ENCODE data around the gene SDCBP2.

Gene SDCBP2

DNA sequence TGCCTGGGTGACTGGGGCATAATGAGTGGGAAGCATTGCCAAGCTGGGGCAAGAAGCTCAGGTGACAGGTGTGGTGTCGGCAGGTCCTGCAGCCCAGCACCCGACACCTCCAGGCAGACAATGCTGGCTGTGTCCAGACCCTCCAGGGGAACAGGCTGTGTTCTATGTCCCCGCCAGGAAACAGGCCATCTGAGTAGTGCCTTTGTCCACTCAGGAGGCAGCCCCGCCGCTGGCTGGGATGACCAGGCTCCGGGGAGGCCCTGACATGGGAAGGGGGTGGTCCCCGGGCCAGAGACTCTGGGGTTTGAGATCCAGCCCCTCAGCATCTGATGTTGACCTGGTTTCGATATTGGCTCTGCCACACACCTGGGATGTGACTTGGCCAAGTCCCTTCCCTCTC, 34.4 kb downstream of the SDCBP2 start:
- H3K4me1 ChIP-seq (ENCODE audit: control insufficient read depth, insufficient read depth, low read length), result no peaks in the 10 kb centered on the region
- no peak overlapping the region for H3K27ac ChIP-seq (ENCODE audit: low read depth, low read length)

DNA sequence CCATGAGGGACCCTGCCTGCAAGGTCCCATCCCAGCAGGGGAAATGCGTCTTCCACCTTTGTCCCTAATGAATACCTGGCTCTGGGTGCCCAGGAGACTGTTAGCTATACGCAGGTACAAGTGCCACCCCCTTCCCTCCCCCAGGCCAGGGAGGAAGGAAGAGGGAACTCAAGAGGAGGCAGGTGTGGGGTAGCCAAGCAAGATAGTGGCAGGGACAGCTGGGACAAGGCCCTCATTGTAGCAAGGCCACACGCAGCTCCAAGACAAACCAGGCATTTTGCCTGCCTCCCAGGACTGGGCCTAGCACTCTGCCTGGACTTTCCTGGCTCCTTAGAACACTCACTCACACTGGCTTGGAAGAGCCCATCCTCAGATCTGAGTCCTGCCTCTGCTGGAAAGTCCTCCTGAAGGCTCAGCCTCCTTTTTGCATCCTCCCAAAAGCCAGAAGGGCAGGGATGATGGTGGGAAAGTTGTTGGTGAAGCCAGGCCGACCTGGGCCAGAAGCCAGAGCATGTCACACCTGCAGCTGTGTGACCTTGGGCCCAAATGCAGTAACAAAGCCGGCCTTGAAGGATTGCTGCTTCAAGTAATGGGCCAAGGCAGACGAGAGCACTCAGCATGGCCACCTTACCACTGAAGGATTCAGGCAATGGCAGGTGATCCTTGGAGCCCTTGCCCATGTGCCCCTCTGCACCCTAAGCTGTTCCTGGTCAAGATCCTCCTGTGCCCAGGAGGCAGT, 35.1 kb downstream of the SDCBP2 start:
- Histone ChIP-seq H3K9ac (ENCODE audit: low read length) (no peak overlapping the region), H3K4me1 (ENCODE audit: control insufficient read depth, insufficient read depth, low read length) (no peaks in the 10 kb centered on the region), H3K36me3 (ENCODE audit: control insufficient read depth, insufficient read depth, low read length) (peaks cover 2% of the 10 kb centered on the region), H3K27ac (ENCODE audit: low read depth, low read length) (no peak overlapping the region), H3K27me3 (ENCODE audit: control insufficient read depth, insufficient read depth, low read length) (no peaks in the 10 kb centered on the region), H3K4me3 (ENCODE audit: low read length) (no peak overlapping the region)

More for the DNA sequence above, 34.4 kb downstream of the SDCBP2 start:
- Histone ChIP-seq H3K36me3 (ENCODE audit: control insufficient read depth, insufficient read depth, low read length) (peaks cover 2% of the 10 kb centered on the region), H3K4me3 (ENCODE audit: low read length) (no peak overlapping the region), H3K9ac (ENCODE audit: low read length) (no peak overlapping the region), H3K27me3 (ENCODE audit: control insufficient read depth, insufficient read depth, low read length) (no peaks in the 10 kb centered on the region)

DNA sequence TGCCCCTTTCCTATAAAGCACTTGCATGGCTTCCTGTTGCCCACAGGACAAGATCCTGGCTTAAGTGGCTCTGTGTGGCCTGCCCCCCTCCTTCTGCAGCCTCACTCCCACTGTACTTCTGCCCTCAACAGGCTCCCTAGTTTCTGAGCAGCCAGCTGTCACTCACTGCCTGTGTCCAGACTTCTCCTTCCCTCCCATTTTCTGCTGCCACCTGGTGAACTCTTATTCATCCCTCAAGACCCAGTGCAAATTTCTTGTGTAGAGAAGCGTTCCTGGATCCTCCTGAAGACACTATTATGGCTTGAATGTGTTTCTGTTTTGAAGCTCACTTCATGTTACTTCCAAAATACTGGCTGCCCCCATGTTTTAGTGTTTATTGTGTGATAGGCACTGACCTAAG, 36.3 kb downstream of the SDCBP2 start:
- H3K4me3 ChIP-seq (ENCODE audit: low read length), result no peak overlapping the region
- no peaks in the 10 kb centered on the region for H3K4me1 ChIP-seq (ENCODE audit: control insufficient read depth, insufficient read depth, low read length)
- no peaks in the 10 kb centered on the region for H3K27me3 ChIP-seq (ENCODE audit: control insufficient read depth, insufficient read depth, low read length)
- no peak overlapping the region for H3K27ac ChIP-seq (ENCODE audit: low read depth, low read length)
- H3K36me3 ChIP-seq (ENCODE audit: control insufficient read depth, insufficient read depth, low read length), result peaks cover 2% of the 10 kb centered on the region
- H3K9ac ChIP-seq (ENCODE audit: low read length), result no peak overlapping the region

DNA sequence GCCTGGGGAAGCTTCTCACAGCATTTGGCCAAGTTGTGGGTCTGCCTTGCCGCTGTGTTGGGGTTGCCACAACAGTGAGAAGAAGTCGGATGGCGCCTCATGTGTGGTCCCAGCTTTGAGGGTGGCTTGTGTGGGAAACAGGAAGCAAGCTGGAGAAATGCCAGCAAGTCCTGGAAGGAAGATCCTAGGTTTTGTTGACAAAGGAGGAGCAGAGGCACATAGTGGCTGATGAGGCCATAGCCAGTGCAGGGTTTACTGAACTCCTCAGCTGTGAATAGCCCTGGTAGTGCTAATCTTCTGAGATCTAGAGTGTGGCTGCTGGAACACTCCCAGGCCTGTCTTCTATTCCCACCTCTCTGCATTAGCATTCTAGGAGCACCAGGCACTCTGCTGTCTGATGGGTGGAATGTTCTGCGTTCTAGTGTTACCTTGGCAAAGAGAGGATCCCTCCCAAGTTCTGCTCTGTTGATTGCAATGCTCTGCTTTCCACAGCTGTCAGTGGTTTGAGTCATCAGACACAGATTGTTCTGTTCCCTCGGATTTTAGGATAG, 37.7 kb downstream of the SDCBP2 start:
- Histone ChIP-seq H3K4me3 (ENCODE audit: low read length) (no peak overlapping the region), H3K27me3 (ENCODE audit: control insufficient read depth, insufficient read depth, low read length) (no peaks in the 10 kb centered on the region), H3K36me3 (ENCODE audit: control insufficient read depth, insufficient read depth, low read length) (peaks cover 2% of the 10 kb centered on the region), H3K9ac (ENCODE audit: low read length) (no peak overlapping the region), H3K27ac (ENCODE audit: low read depth, low read length) (no peak overlapping the region), H3K4me1 (ENCODE audit: control insufficient read depth, insufficient read depth, low read length) (no peaks in the 10 kb centered on the region)

DNA sequence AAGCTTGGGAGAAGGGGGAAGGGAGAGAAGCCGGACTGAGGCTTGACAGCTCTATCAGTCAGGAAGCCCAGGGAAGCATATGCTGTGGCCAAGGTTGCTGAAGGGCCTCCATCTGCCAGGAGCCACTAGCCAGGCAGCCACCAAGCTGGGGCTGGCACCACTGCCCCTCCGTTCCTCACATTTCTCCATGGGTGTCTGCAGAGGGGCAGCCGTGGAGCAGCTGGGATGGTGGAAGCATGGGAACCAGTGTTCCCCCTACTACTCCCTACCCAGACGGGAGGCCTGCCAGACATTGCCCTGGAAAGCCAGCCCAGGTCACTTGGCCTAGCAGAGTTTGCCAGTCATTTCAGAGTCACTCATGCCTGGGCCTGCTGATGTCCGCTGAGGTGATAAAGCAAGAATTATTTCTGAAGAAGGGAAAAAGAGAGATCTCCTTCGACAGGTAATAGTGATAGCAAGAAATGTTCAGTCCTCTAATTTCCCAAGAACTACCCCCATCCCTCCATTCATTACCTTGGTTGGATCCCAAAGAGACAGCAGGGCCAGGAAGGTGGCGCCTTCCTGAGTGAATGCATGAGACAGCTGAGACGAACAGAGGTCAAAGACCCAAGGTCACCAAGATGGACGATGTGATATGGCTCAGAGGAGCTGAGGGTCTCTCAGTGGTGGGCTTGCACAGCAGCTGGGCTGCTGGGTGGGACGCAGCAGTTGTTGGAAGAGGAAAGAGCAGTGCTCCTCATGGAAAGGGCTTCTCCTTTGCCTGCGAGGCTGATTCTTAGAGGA, 41.0 kb downstream of the SDCBP2 start:
- H3K27ac ChIP-seq (ENCODE audit: low read depth, low read length), result no peak overlapping the region
- no peaks in the 10 kb centered on the region for H3K27me3 ChIP-seq (ENCODE audit: control insufficient read depth, insufficient read depth, low read length)
- H3K9ac ChIP-seq (ENCODE audit: low read length), result no peak overlapping the region
- no peak overlapping the region for H3K4me3 ChIP-seq (ENCODE audit: low read length)
- H3K36me3 ChIP-seq (ENCODE audit: control insufficient read depth, insufficient read depth, low read length), result no peaks in the 10 kb centered on the region
- H3K4me1 ChIP-seq (ENCODE audit: control insufficient read depth, insufficient read depth, low read length), result no peaks in the 10 kb centered on the region

DNA sequence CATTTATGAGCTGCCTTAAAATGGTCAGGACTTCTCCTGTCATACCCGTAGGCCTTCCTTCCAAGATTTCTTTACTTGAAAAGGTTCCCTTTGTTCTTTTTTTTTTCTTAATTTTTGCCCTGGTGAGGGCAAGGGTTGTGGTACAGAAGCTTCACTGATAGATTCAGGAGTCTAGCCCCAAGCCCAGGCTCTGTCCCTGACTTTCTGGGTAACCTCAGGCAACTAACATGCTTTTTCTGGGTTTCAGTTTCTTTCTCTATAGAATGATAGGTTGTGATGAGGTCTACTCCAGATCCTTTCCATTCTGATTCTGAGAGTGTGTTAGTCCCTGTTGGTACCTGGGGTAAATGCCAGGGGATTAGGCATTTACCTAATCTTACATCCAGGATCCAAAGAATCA, 41.6 kb downstream of the SDCBP2 start:
- no peak overlapping the region for H3K27ac ChIP-seq (ENCODE audit: low read depth, low read length)
- H3K4me1 ChIP-seq (ENCODE audit: control insufficient read depth, insufficient read depth, low read length), result no peaks in the 10 kb centered on the region
- no peaks in the 10 kb centered on the region for H3K36me3 ChIP-seq (ENCODE audit: control insufficient read depth, insufficient read depth, low read length)
- no peaks in the 10 kb centered on the region for H3K27me3 ChIP-seq (ENCODE audit: control insufficient read depth, insufficient read depth, low read length)
- H3K4me3 ChIP-seq (ENCODE audit: low read length), result no peak overlapping the region
- H3K9ac ChIP-seq (ENCODE audit: low read length), result no peak overlapping the region

DNA sequence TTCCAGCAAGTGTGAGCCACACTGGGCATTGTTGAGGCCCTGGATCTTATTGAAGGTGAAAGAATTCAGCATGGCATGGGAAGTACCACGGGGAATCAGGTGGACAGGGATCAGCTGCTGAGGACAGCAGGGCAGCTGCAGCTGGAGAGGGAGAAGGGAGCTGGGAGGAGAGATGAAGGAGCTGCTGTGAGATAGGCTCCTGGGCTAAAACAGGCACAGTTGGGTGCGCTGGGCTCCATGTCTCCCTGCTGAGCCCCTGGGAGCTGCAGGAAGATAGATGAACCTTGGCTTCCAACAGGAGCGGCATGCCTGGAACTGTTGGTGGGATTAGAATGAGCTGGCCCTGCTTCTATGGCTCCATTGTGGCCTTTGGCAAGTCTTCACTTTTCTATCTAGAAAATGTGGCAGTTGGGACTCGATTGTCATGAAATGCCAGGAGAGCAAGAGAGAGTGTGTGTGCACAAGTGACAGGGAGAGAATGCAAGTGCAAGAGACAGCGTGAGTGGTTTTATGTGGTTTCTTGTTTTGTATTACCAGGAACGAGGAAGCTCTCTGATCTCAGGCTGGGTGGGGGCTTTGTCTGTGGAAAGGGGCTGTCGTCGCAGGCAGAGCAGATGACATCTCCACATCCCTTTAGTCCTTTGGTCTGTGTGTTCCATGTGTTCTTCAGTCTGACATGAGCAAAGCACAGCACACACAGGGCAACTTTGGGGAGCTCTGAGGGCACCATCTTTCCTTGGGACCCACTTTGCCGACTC, 42.5 kb downstream of the SDCBP2 start:
- Histone ChIP-seq H3K4me1 (ENCODE audit: control insufficient read depth, insufficient read depth, low read length) (no peaks in the 10 kb centered on the region), H3K9ac (ENCODE audit: low read length) (no peak overlapping the region), H3K27me3 (ENCODE audit: control insufficient read depth, insufficient read depth, low read length) (no peaks in the 10 kb centered on the region), H3K4me3 (ENCODE audit: low read length) (no peak overlapping the region), H3K36me3 (ENCODE audit: control insufficient read depth, insufficient read depth, low read length) (no peaks in the 10 kb centered on the region), H3K27ac (ENCODE audit: low read depth, low read length) (no peak overlapping the region)

DNA sequence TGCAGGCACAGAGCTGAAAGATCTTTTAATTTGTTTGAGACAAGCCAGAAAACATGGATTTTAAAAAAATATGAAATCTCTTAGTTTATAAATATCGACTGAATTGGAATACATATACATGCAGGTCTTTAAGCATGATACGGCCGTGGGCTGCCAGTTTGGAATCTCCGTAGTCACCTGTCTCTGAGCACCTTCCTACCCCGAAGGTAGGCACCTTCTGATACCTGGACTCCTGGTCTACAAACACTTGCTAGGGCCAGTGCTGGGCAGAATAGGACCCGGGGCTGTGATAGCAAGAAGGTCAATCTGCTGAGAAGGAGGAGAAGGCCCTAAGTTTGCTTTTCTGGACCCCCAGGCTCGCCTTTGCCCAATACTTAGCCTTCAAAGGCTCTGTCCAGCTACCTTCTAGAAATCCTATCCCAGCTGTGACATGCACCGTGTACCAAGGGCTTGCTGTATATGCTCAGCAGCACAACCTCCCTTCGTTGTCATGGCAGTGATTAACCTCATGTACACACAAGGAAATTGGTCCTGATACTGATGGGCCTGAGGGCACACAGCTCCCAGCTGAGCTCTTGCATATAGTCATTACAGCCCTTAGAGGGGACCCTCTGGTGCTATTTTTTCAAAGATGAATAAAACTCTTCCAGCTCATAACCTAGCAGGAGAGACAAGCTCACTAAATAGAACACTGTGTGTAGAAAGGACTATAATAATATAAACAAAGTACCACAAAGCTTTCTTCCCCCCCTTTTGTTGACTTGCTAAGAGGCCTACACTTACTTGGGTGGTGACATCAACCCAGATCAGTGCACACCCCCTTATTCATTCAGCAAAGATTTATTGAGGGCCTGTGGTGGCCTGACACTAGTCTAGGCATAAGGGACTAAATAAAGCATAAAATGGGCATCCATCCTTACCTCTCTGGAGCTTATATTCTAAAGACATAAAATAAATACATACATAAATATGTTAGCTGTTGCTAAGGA, 45.1 kb downstream of the SDCBP2 start:
- no peaks in the 10 kb centered on the region for H3K4me1 ChIP-seq (ENCODE audit: control insufficient read depth, insufficient read depth, low read length)
- H3K9ac ChIP-seq (ENCODE audit: low read length), result no peak overlapping the region
- no peak overlapping the region for H3K4me3 ChIP-seq (ENCODE audit: low read length)
- H3K27me3 ChIP-seq (ENCODE audit: control insufficient read depth, insufficient read depth, low read length), result no peaks in the 10 kb centered on the region
- no peaks in the 10 kb centered on the region for H3K36me3 ChIP-seq (ENCODE audit: control insufficient read depth, insufficient read depth, low read length)
- H3K27ac ChIP-seq (ENCODE audit: low read depth, low read length), result no peak overlapping the region

DNA sequence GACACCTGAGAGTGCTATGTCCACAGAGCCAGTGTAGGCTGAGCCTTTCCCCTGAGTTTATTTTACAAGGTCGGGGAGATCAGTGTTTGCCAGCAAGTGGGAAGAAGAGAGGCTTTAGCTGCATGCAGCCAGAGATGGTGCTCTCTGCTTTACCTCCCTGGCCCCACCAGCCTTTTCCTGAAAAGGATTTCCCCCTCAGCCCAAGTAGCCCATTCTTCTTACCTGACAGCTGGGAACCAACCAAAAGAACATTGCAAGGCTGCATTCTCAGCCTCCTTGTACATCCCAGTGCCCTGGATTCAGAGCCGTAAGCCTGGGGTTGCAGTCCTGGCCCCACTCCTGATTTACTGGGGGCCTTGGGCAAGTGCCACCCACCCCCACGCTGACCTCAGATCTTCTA, 46.0 kb downstream of the SDCBP2 start:
- Histone ChIP-seq H3K27me3 (ENCODE audit: control insufficient read depth, insufficient read depth, low read length) (no peaks in the 10 kb centered on the region), H3K9ac (ENCODE audit: low read length) (no peak overlapping the region), H3K36me3 (ENCODE audit: control insufficient read depth, insufficient read depth, low read length) (no peaks in the 10 kb centered on the region), H3K27ac (ENCODE audit: low read depth, low read length) (no peak overlapping the region), H3K4me1 (ENCODE audit: control insufficient read depth, insufficient read depth, low read length) (no peaks in the 10 kb centered on the region), H3K4me3 (ENCODE audit: low read length) (no peak overlapping the region)

DNA sequence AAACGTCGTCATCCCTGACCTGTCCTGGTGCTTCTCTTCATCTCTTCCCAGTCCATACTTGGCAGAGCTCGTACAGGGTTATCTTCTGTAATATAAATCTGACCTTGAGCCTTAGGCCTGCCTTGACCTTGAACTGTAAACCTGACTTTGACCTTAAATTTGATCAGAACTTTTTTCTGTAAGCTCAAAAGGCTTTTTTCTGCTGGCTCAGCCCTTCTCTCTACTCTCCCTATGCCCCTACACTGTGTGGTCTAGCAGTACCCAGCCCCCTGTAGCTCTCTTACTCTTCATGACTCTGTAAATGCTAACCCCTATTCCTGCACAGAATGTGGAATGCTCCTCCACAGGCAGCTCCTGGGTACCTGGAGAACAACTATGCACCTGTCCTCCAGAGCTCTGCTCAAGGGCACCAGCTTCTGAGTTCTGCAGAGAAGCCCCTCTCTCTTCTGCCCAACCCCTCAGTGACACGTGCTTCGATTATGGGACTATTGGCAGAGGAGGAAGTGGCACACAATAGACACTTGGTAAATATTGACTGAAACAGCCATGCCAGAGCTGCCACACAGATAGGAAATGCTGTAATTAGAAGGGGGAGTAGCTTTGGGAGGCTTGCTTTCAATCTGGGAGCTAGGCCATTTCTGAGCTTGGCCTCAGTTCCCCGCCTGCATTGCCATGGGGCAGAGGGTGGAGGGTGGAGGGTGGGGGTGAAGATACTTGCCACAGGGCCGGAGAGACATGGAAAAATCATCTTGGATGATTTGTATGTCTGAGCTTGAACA, 47.5 kb downstream of the SDCBP2 start:
- Histone ChIP-seq H3K9ac (ENCODE audit: low read length) (no peak overlapping the region), H3K27me3 (ENCODE audit: control insufficient read depth, insufficient read depth, low read length) (no peaks in the 10 kb centered on the region), H3K27ac (ENCODE audit: low read depth, low read length) (no peak overlapping the region)

More for the DNA sequence above, 47.5 kb downstream of the SDCBP2 start:
- Histone ChIP-seq H3K4me1 (ENCODE audit: control insufficient read depth, insufficient read depth, low read length) (no peaks in the 10 kb centered on the region), H3K36me3 (ENCODE audit: control insufficient read depth, insufficient read depth, low read length) (no peaks in the 10 kb centered on the region), H3K4me3 (ENCODE audit: low read length) (no peak overlapping the region)
